ENCODE results near the gene OR2S2.

DNA sequence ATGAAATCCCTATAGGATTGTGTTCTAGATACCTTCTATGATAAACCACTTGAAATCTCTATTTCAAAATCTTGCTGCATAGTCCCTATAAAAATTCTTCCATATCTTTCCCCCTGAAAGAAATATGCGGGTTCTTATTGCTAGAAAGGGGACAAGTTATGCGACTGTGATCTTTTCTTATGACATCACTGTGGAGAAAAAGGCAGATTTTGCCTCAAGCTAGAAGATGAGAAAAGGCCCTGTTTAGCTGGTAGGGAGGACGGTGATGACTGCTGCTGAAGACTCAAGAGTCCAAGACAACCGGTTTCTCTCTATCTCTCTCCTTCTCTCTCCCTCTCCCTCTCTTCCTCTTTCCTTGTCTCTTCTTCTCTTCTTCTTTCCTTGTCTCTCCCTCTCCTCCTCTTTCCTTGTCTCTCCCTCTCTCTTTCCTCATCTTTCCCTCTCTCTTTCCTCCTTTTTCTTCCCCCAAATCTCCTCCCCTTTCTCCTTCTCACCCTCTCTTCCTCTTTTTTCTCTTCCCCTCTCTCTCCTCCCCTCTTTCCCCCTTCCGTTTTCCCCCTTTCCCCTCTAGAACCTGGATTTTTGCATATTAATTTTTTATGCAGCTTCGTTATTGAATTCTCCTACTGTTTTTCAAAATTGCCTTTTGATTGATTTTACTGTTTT is 5.3 kb downstream of the OR2S2 start:
- TF ChIP-seq CTCF (IDR thresholded peaks at IDR 0.05) = no peak
- TF ChIP-seq EP300 (IDR thresholded peaks at IDR 0.05) = no peak
- TF ChIP-seq POLR2AphosphoS5 (IDR thresholded peaks at IDR 0.05) = no peak

All from stomach (tissue), 4 donors.